ENCODE results near the gene MCCC1.
"Not testable (repeated sequence)": the region's sequence is repeated elsewhere in the genome, so short reads cannot be mapped to it uniquely, and the experiment has no call there.

The MCCC1 gene

DNA sequence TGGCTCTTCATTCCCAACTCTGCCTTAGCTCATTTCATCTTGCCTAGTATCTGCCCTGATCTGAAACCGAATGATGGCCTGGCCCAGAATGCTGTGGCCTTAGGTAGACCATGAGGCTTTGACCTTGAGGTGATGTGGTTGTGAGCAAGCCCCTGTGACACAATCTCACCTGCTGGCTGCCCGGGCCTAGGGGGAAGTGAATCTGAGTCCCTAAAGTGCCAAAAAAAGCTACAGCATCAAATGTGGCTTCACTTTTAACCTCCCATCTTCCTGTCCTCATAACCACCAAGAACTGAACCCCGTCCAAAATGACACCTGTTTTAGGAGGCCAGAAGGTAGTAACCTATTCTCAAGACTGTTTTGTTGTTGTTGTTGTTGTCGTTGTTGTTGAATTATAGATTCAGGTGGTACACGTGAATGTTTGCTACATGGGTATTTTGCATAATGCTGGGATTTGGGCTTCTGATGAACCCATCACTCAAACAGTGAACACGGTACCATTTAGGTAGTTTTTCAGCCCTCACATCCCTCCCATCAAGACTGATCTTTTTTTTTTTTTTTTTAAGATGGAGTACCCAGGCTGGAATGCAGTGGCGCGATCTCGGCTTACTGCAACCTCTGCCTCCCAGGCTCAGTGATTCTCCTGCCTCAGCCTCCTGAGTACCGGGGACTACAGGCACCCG is 54.6 kb downstream of the MCCC1 start:
- DNase-seq (ENCODE audit: low spot score) = no peak

DNA sequence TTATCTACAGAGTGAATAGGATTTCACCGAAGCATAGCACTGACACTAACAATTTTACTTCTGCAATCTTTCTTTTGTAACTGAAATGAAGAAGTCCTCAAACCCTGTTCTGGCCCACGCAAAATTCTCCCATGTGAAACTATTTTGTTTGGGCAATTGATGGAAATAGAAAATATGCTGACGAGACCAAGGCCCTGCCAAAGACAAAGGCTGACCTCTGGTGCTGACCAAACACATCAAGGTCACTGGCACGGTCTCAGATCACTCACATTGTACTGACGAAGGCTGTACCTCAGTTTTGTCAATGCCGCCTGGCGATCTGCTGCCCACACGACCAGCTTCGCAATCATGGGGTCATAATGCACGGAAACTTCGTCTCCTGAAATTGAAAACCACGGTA is 60.5 kb downstream of the MCCC1 start:
- DNase-seq (ENCODE audit: low spot score) = no peak

DNA sequence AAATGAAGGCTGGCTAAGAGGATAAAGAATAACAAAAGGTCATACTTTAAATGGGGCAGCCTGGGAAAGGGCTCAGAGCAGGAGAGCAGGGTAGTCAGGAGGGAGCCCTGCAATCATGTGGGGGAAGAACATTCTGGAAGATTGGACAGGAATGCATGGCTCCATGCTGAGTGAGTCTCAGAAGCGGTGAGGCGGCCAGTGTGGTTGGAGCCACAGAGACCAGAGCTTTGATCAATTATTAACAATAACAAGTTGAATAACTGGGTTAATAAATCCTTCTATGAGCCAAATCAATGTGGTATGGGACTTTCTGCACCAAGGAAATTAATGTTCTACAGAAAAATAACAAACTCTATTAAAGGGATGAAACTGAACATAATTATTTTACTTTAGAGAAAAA is 61.1 kb downstream of the MCCC1 start:
- no peak for DNase-seq (ENCODE audit: low spot score)

DNA sequence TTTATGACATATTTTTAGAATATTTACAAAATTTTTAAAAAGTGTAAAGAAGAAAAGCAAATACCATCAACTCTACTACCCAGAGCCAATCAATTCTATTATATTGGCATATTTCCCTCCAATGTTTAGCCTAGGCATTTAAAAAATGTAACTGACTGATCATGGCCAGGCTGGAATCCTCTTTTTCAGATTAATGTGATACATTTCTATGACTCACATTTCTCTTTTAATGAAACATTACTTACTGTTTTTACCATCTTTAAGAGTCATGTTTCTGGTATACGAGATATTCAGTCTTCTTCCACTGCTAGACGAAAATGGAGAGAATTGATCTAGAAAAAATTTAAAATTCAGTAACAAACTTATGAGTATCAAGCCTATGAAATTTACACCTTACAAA is 65.5 kb downstream of the MCCC1 start:
- no peak for DNase-seq (ENCODE audit: low spot score)

DNA sequence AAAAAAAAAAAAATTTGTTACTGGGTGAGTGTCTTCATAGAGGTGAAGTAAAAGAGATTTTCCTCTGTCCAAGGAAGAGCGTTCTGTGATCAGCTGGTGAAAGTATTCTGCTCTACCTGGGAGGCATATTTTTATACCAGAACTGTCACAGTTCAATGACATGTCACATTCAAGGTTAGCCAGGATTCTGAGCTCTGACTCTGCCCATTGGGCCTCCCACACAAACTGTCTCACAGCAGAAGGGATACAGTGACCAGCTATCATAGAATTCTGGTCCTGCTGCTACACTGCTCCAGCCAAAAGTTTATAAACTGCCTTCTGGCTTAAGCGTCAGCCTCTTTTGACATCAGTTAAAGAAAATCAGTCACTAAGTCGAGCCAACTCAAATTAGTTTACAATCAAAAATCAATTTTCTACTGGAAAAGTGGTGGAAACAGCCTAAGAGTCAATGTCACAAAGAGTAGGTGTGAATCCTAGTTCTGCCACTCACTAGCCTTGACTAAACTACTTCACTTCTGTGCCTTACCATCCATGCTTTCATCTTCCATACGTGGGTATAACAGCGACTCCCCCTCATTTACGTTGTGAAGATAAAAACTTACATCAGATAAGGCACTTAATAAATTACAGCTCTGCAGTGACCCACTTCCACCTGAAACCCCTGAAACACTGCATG is 66.3 kb downstream of the MCCC1 start:
- no peak for DNase-seq (ENCODE audit: low spot score)

DNA sequence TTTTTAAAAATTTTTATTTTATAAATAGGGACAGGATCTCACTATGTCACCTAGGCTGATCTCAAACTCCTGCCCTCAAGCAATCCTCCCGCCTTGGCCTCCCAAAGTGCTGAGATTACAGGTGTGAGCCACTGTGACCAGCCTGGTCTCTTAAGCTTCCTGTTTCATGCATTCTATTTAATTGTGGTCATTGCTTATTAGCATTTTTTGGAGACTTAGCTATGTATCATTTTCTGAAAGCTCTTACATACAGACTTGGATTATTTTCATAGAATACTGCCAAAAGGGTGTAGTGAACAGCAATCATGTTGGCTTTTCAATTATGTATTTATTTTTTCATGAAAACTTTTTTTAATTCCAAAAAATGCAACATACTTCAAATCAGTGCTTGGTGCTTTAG is 67.5 kb downstream of the MCCC1 start:
- DNase-seq (ENCODE audit: low spot score) = no peak

DNA sequence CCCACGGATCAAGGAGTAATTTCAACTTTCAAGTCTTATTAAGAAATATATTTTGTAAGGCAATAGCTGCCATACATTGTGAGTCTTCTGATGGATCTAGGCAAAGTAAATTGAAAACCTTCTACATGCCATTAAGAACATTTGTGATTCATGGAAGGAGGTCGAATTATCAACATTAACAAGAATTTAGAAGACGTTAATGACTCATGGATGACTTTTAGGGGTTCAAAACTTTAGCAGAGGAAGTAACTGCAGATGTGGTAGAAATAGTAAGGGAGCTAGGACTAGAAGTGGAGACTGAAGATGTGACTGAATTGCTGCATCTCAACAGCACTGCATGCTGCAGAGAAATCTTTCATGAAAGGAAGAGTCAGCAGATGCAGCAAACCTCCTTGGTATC is 70.9 kb downstream of the MCCC1 start:
- DNase-seq (ENCODE audit: low spot score) = no peak

DNA sequence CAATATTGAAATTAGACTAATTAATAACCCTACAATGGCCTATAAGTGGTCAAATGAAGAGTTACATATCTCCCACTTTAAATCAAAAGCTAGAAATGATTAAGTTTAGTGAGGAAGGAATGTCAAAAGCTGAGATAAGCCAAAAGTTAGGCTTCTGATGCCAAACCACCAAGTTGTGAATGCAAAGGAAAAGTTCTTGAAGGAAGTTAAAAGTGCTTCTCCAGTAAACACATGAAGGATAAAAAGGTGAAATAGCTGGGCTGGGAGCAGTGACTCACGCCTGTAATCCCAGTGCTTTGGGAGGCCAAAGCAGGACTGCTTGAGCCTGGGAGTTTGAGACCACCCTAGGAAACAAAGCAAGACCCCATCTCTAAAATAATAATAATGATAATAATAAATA is 72.0 kb downstream of the MCCC1 start:
- no peak for DNase-seq (ENCODE audit: low spot score)

DNA sequence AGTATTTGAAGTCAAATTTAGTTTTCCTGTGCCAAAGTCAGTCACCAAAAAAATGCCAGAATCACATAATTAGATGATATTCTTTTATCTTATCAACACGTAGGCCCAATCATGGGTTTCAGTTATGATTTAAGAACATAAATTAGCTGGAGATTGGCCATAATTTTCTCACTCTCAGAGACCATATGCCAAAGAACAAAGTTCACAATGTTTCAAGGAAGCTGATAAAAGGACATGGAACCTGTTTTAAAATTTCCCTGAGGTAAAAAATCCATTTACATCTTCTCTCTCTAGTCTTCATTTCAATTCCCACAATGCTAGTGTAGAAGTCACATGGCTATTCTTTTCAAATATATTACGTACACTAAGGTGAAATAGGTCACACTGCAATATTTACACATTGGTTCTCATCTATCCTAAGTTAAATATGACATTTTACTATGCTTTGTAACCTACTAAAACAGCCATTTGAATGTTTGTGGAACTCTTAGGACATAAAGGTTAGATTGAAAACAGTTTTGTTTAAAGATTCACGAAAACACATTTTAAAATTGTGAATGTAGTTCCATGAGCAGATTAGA is 76.3 kb downstream of the MCCC1 start:
- DNase-seq (ENCODE audit: low spot score) = no peak

DNA sequence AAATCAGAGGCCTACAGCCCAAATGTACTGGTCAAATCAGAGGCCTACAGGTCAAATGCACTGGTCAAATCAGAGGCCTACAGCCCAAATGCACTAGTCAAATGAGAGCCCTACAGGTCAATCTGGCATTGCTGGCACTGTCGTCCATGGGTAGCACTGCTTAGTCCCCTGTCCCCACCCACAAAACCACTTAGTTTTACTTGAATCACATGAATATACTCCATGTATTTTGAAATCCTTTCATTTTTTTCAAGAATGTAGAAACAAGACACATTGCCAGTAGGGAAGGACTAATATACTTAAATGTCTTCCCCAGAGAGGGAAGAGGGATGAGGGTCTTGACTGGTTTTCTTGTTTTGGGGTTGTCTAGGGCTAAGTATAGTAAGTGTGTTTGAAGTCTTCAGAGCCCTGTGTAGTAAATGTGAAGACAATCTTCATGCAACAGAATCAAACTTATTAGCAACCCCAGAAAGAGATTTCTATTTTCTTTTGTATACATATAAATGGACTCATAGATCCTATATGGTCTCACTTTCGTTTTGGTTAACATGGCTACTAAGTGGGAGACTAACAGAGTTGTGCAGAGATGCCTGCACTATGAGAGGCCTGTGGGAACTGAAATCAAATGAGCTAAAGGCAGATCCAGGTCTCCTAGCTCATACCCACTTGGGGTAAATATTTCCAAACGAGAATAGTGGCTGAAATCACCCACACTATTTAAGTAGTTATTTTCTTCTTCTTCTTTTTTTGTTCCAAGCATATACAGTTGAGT is 80.7 kb downstream of the MCCC1 start:
- no peak for DNase-seq (ENCODE audit: low spot score)

DNA sequence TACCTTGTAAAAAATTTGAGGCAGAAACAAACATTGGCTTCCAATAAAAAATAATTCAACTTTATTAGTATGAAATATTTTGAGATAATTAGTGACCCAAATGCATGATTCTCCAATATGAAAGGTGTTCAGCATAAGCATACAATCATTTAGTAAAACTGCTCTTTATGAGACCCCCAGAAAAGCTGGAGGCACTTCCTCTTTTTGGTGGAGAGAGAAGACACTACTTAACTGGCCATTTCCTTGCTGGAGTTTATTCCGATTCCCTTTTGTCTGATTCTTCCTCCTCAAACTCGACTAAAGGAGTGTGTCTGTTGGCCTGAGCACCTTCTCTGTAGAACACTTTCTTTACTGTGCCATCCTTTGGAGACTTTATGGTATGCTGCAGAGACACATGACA is 84.1 kb downstream of the MCCC1 start:
- no peak for DNase-seq (ENCODE audit: low spot score)

DNA sequence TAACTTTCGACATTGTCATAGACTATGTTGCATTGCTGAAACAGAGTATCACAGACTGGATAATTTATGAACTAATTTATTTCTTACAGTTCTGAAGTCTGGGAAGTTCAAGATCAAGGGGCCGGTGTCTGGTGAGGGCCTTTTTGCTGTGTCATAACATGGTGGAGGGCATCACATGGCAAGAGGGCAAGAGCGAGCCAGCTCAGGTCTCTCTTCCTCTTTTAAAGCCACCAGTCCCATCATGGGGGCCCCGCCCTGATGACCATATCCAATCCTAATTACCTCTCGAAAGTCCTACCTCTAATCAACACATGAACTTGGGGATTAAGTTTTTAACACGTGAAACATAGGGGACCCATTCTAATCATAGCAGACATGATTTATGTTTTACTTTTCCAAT is 85.4 kb downstream of the MCCC1 start:
- DNase-seq (ENCODE audit: low spot score) = no peak

DNA sequence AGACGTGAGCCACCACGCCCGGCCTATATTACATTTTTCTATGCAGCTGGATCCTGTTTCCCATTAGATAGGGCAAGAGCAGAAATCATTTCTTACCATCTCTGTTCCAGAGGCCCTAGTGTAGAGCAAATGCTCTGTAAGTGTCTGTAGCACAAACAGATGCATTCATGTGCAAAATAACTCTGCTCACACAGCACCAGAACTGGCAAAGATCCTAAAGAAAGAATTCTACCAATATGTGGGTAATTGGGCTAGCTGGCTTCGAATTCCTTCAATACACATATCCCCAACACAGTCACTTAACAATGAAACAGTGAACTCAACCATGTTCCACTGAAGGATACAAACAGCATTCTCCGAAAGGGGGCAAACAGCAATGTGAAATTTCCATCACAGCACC is 86.2 kb downstream of the MCCC1 start:
- DNase-seq (ENCODE audit: low spot score) = no peak

DNA sequence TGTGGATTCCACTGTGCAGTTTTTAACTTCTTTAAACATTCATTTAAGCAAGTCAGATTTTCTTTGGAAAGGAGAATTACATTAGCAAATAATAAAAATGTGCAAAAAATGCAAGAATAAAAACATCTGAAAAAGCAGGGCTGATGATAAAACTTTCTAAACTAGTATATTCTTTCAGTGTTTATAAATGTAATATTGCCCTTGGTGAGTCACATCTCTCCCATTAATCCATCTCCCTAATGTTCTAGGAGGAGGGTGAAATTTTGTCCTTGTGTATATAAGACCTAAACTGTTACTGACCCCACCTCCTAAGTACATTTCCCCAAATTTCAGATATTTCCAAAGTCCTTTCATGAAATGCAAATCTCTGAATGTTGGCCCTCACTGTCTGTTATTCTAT is 90.5 kb downstream of the MCCC1 start:
- no peak for DNase-seq (ENCODE audit: low spot score)

DNA sequence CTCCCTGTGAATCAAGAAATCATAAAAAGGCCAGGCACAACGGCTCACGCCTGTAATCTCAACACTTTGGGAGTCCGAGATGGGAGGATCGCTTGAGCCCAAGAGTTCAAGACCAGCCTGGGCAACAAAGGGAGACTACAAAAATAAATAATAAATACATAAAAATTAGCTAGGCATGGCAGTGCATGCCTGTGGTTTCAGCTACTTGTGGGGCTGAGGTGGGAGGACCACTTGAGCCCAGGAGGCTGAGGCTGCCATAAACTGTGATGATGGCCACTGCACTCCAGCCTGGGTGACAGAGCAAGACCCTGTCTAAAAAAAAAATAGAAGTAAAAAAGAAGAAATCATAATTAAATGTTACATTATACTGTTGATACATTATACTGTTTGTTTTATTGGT is 91.0 kb downstream of the MCCC1 start:
- no peak for DNase-seq (ENCODE audit: low spot score)

DNA sequence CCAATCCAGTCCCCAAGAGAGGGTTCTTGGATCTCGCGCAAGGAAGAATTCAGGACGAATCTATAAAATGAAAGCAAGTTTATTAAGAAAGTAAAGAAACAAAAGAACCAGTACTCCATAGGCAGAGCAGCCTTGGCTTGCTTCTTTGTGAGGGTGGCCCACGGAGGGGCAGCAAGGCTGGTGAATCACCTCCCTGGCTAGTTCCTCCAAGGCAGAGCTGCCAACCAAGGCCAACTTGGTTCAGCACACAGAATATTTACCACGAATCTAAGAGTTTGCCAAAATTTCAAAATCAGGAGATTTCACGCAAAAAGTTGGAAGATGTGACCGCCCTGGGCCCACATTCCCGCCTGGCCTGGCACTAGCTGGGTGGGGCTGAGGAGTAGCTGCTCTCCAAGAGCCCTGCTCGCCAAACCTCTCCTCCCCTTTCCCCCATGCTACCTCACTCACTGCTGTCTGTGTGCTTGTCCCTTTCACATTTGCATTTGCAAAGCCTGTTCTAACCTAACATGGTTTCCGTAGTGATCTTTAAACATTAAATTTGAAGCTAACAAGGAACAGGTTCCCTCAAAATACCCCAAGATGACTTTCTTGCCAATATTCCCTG is 92.8 kb downstream of the MCCC1 start:
- no peak for DNase-seq (ENCODE audit: low spot score)

DNA sequence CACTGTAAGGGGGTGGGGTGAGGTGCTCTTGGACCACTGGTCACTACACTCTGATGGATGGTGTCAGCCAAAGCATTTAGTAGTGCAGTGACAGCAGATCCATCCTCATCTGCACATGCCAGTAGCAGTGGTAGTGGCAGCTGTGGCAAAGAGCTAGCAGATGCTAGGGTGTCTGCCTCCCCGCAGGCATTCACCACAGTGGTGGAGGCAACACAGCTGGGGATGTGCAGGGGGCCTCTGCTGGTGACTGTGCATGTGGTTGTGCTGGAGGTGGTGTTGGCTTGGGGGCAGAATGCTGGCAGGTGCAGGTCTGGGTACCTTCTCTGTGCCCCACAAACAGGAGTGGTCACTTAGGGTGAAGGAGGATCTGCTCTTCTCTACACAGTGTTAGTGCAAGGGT is 99.5 kb downstream of the MCCC1 start:
- DNase-seq (ENCODE audit: low spot score) = no peak

DNA sequence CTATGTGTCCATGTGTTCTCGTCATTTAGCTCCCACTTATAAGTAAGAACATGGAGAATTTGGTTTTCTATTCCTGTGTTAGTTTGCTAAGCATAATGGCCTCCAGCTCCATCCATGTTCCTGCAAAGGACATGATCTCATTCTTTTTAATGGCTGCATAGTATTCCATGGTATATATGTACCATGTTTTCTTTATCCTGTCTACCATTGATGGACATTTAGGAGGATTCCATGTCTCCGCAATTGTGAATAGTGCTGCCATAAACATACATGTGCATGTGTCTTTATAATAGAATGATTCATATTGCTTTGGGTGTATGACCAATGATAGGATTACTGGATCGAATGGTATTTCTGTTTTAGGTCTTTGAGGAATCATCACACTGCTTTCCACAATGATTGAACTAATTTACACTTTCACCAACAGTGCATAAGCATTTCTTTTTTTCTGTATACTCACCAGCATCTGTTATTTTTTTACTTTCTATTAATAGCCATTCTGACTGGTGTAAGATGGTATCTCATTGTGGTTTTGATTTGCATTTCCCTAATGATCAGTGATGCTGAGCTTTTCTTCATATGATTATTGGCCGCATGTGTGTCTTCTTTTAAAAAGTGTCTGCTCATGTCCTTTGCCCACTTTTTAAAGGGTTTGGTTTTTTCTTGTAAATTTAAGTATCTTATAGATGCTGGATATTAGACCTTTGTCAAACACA is 105.7 kb downstream of the MCCC1 start:
- DNase-seq (ENCODE audit: low spot score) = not testable (repeated sequence)

DNA sequence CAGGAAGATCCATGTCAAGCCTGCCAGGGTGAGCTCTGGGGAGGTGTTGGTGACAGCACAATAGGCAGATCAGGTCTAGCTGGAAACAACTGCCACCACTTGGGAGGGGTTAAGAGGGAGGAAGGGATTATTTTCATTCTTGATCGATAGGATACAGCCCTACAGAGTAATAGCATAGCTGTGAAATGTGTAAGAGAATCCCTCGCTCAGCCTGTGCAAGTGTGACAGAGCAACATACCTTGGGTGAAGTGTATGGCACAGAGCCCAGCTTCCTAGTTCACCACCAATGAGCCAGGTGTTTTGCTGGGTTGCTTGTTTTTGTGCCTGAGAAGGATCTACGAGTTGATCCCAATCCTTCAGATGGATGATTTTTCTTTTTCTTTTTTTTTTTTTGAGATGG is 109.7 kb downstream of the MCCC1 start:
- no peak for DNase-seq (ENCODE audit: low spot score)

DNA sequence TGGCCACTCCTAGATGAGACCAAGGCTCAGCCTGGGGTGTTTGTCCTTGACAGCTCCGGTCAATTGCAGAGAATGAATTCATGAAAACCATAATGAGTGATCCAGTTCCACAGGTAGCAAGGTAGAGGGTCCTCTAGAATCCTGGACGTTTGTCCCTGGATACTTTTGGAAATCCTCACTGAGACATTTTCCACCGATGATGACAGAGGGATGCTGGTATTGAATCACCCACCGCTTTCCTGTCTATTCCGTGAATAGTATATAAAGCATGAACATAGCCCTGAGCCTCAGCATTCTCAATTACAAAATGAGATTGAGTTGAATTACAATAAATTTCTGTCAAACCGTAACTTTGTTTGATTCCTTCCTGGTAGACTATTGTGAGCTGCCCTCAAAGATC is 113.3 kb downstream of the MCCC1 start:
- DNase-seq (ENCODE audit: low spot score) = no peak

DNA sequence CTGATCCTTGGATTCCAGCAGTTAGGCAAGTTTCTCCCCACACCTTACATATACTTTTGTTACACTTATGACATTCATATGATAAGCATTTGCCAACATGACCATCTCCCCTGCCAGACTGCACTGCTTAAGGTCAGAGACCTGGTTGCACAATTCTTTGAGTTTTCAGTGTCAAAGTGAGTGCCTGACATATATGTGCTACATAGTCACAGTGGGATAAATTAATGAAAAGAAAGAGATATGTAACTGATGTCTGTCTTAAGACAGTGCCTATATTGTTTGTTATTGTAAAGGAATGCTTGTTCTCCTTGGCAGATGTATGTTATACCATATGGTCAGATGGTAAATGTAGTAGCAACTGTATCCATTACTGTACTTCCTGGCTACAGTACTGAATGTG is 115.4 kb downstream of the MCCC1 start:
- DNase-seq (ENCODE audit: low spot score) = no peak

DNA sequence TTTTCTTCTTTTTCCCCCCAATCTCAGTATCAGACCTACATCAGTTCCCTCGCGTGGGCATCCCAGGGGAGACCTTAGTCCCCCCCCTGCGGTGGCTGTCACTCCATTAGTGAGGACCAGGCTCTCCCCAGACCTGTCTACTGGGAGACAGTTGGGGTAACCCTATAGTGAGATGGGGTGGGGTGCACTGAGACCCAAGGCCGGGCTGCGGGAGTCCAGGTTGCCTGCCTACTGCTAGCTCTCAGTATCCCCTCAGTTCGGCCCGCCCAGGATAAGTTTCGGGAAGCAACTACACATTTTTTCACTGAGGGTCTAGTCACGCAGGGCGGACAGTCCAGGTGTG is 118.3 kb downstream of the MCCC1 start:
- no peak for DNase-seq (ENCODE audit: low spot score)

All from RKO (cell line).